HL-60 (cell line): ENCODE measurements around the gene ARHGEF7.

Experiments used
- DNase-seq, 2 experiments: peaks; one replicate each; pipeline ENCODE4 v3.0.0-alpha.2; 2010 to 2020; ENCODE audit warnings: low read depth in 1 of 2, low spot score in 1 of 2
- H3K27ac ChIP-seq: fragments of 250-450 bp; sonication (Bioruptor Pico); replicated peaks from 2 replicates; pipeline ENCODE4 v1.5.1; 2020; ENCODE audit warnings: mild to moderate bottlenecking, moderate library complexity
- H3K27me3 ChIP-seq: fragments of 250-450 bp; sonication (Bioruptor Pico); 2 replicates; pipeline ENCODE4 v1.5.1; 2021; ENCODE audit warnings: mild to moderate bottlenecking, moderate library complexity; ENCODE audit not compliant: insufficient read depth, poor library complexity, severe bottlenecking
- H3K4me3 ChIP-seq: replicated peaks from 2 replicates; pipeline ENCODE4 v1.5.1; 2011; ENCODE audit warnings: mild to moderate bottlenecking, control low read depth, low read length; ENCODE audit not compliant: insufficient read depth
- GABPA ChIP-seq: IDR thresholded peaks from 2 replicates; pipeline ENCODE4 v1.6.1; 2012; ENCODE audit warnings: low read depth
- POLR2AphosphoS5 ChIP-seq: IDR thresholded peaks from 2 replicates; pipeline ENCODE4 v1.6.1; 2012; ENCODE audit warnings: low read depth
- SPI1 ChIP-seq: IDR thresholded peaks from 2 replicates; pipeline ENCODE4 v1.6.1; 2012; ENCODE audit warnings: low read depth, mild to moderate bottlenecking, borderline replicate concordance
- TF ChIP-seq, protein P1 (sequence below): IDR thresholded peaks from one replicate; pipeline ENCODE4 v1.5.1; 2011; ENCODE audit warnings: low read length, control low read depth, inconsistent platforms; ENCODE audit not compliant: insufficient read depth
- TF ChIP-seq, protein P2 (sequence below): IDR thresholded peaks from 2 replicates; pipeline ENCODE4 v1.6.1; 2012; ENCODE audit warnings: low read depth; ENCODE audit not compliant: insufficient replicate concordance

The ARHGEF7 gene

DNA sequence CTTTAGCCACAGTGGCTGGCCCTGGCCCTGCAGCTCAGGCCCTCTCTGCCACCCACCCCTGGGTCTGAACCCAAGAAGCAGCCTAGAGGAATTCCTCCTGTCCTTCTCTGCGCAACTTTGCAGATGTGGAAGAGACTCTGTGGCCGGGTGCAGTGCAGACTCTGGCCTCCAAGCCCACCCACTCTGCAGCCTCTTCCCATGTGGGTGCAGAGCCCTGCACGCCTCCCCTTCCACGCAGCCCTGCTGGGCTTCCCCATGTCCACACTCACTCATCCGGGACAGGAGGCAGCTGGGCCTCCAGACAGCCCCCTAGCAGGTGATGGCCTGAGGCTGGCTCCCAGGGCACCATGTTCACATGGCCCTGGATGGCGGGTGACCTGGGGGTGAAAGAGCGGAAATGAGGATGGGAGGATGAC lies 207.8 kb downstream of the ARHGEF7 start:
- TF ChIP-seq POLR2AphosphoS5: no peak
- TF ChIP-seq GABPA: no peak
- TF ChIP-seq, protein P1, sequence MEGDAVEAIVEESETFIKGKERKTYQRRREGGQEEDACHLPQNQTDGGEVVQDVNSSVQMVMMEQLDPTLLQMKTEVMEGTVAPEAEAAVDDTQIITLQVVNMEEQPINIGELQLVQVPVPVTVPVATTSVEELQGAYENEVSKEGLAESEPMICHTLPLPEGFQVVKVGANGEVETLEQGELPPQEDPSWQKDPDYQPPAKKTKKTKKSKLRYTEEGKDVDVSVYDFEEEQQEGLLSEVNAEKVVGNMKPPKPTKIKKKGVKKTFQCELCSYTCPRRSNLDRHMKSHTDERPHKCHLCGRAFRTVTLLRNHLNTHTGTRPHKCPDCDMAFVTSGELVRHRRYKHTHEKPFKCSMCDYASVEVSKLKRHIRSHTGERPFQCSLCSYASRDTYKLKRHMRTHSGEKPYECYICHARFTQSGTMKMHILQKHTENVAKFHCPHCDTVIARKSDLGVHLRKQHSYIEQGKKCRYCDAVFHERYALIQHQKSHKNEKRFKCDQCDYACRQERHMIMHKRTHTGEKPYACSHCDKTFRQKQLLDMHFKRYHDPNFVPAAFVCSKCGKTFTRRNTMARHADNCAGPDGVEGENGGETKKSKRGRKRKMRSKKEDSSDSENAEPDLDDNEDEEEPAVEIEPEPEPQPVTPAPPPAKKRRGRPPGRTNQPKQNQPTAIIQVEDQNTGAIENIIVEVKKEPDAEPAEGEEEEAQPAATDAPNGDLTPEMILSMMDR: no peak
- TF ChIP-seq, protein P2, sequence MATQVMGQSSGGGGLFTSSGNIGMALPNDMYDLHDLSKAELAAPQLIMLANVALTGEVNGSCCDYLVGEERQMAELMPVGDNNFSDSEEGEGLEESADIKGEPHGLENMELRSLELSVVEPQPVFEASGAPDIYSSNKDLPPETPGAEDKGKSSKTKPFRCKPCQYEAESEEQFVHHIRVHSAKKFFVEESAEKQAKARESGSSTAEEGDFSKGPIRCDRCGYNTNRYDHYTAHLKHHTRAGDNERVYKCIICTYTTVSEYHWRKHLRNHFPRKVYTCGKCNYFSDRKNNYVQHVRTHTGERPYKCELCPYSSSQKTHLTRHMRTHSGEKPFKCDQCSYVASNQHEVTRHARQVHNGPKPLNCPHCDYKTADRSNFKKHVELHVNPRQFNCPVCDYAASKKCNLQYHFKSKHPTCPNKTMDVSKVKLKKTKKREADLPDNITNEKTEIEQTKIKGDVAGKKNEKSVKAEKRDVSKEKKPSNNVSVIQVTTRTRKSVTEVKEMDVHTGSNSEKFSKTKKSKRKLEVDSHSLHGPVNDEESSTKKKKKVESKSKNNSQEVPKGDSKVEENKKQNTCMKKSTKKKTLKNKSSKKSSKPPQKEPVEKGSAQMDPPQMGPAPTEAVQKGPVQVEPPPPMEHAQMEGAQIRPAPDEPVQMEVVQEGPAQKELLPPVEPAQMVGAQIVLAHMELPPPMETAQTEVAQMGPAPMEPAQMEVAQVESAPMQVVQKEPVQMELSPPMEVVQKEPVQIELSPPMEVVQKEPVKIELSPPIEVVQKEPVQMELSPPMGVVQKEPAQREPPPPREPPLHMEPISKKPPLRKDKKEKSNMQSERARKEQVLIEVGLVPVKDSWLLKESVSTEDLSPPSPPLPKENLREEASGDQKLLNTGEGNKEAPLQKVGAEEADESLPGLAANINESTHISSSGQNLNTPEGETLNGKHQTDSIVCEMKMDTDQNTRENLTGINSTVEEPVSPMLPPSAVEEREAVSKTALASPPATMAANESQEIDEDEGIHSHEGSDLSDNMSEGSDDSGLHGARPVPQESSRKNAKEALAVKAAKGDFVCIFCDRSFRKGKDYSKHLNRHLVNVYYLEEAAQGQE: no peak
- TF ChIP-seq SPI1: no peak

DNA sequence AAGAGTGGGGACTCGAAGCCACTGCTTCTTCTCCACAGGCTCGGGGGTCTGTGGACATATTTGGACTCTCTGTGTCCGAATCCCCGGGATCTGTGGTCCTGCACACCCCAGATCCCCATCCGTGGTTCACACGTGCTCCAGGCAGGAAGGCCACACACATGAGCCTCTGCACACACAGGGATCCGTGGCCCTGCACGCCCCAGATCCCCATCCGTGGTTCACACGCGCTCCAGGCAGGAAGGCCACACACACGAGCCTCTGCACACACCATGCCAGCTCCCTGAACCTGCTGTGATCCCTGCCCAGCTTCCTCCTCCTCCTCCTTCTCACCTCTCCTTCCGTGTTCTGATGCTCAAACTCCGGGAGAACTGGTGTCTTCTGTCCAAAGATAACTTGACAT lies 208.4 kb downstream of the ARHGEF7 start:
- H3K27me3 ChIP-seq: peaks cover 4% of the 10 kb centered on the region
- H3K27ac ChIP-seq: no peak overlapping the region
- no peak for DNase-seq
- TF ChIP-seq SPI1 (no peak), POLR2AphosphoS5 (no peak), GABPA (no peak)
- TF ChIP-seq, protein P1: no peak
- TF ChIP-seq, protein P2: no peak
- H3K4me3 ChIP-seq: no peak overlapping the region

More for the DNA sequence above, 207.8 kb downstream of the ARHGEF7 start:
- no peak overlapping the region for H3K27ac ChIP-seq
- H3K4me3 ChIP-seq: no peak overlapping the region
- no peak for DNase-seq
- H3K27me3 ChIP-seq: peaks cover 4% of the 10 kb centered on the region

DNA sequence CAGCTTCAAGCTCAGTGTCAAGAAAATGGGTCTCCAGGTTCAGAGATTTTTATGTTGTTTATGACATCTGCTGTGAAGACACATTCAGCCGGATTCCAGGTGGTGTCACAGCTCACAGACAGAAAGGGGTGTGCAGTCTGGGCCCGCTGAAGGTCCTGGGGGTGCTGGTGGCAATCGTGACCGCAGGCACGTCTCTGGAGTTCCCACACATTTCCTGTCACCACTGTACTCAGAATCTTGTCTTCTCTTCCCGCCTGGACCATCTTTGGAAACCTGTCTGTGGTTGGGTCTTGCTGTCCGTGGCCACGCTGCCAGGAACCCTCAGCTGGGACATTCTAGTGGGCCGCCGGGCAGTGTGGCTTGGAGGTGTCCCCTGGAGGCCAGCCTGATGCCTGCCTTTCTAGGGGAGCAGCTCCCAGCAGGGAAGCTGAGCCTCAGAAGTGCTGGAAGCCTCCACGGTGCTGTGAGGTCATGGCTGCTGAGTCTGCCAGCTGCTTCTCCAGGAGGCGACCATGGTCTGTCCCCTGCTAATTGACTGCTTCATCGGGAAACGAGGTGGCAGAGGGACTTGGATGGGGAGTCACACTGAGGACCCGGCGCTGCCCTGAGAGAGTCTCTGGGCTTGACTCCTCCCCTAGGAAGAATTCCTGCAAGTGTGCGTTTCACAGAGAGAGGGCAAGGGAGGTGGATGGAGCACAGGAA lies 209.0 kb downstream of the ARHGEF7 start:
- H3K27me3 ChIP-seq: peaks cover 4% of the 10 kb centered on the region
- no peak overlapping the region for H3K27ac ChIP-seq
- no peak for TF ChIP-seq GABPA
- TF ChIP-seq, protein P1: no peak
- TF ChIP-seq, protein P2: no peak
- no peak for TF ChIP-seq POLR2AphosphoS5
- TF ChIP-seq SPI1: no peak
- no peak for DNase-seq
- H3K4me3 ChIP-seq: no peak overlapping the region
